RWPE2 (cell line): ENCODE data around the gene MYL10.

Experiments used
- ATAC-seq: fragments of 200-7000 bp; cut with Tn5 transposase; 3 replicates; pipeline ENCODE4 v1.9.1; 2021; ENCODE audit warnings: low read depth
- DNase-seq: peaks from one replicate; pipeline ENCODE4 v3.0.0-alpha.2; 2020; ENCODE audit warnings: low spot score
- H3K27ac ChIP-seq: fragments of 450-650 bp; 2 replicates; pipeline ENCODE4 v1.5.1; 2017; ENCODE audit warnings: mild to moderate bottlenecking; ENCODE audit not compliant: poor library complexity, severe bottlenecking
- H3K27me3 ChIP-seq: fragments of 250-450 bp; sonication (Bioruptor Pico); 2 replicates; pipeline ENCODE4 v1.5.1; 2021; ENCODE audit warnings: mild to moderate bottlenecking, moderate library complexity; ENCODE audit not compliant: insufficient read depth, poor library complexity, severe bottlenecking
- H3K36me3 ChIP-seq: fragments of 250-450 bp; sonication (Bioruptor Pico); 2 replicates; pipeline ENCODE4 v1.5.1; 2020; ENCODE audit warnings: low read depth, mild to moderate bottlenecking, moderate library complexity
- H3K4me1 ChIP-seq: fragments of 250-450 bp; sonication (Bioruptor Pico); 2 replicates; pipeline ENCODE4 v1.5.1; 2021; ENCODE audit warnings: mild to moderate bottlenecking, moderate library complexity; ENCODE audit not compliant: insufficient read depth, poor library complexity, severe bottlenecking
- H3K4me3 ChIP-seq: fragments of 250-450 bp; sonication (Bioruptor Pico); 2 replicates; pipeline ENCODE4 v1.5.1; 2021; ENCODE audit warnings: mild to moderate bottlenecking, moderate library complexity; ENCODE audit not compliant: severe bottlenecking
- H3K9me3 ChIP-seq: fragments of 250-450 bp; sonication (Bioruptor Pico); 2 replicates; pipeline ENCODE4 v1.5.1; 2021; ENCODE audit warnings: mild to moderate bottlenecking, moderate library complexity; ENCODE audit not compliant: severe bottlenecking
- CTCF ChIP-seq: fragments of 450-650 bp; IDR thresholded peaks from one replicate; pipeline ENCODE4 v1.5.1; 2017; ENCODE audit warnings: mild to moderate bottlenecking, moderate library complexity; ENCODE audit not compliant: poor library complexity, severe bottlenecking

Gene MYL10

GRCh38 chr7:101634196-101634717 lies 5.2 kb upstream of the MYL10 start:
- Histone ChIP-seq H3K4me3 (no peak overlapping the region), H3K4me1 (peaks cover 34% of the 10 kb centered on the region), H3K27me3 (no peaks in the 10 kb centered on the region), H3K27ac (no peak overlapping the region), H3K9me3 (no peaks in the 10 kb centered on the region), H3K36me3 (no peaks in the 10 kb centered on the region)
- DNase-seq: no peak
- TF ChIP-seq CTCF: no peak
- no peak for ATAC-seq

- no peak for TF ChIP-seq CTCF
- DNase-seq (no peak), ATAC-seq (no peak)
- Histone ChIP-seq H3K27me3 (no peaks in the 10 kb centered on the region), H3K4me3 (no peak overlapping the region), H3K4me1 (peaks cover 34% of the 10 kb centered on the region), H3K27ac (no peak overlapping the region), H3K9me3 (no peaks in the 10 kb centered on the region), H3K36me3 (no peaks in the 10 kb centered on the region)
Measured at GRCh38 chr7:101633511-101633910, 4.4 kb upstream of the MYL10 start.

- peaks cover 34% of the 10 kb centered on the region for H3K4me1 ChIP-seq
- H3K27me3 ChIP-seq: no peaks in the 10 kb centered on the region
- H3K27ac ChIP-seq: peak overlapping the region; percentile 87
- no peaks in the 10 kb centered on the region for H3K36me3 ChIP-seq
- no peak for DNase-seq
- no peaks in the 10 kb centered on the region for H3K9me3 ChIP-seq
- no peak overlapping the region for H3K4me3 ChIP-seq
- no peak for TF ChIP-seq CTCF
- ATAC-seq: no peak
Measured at GRCh38 chr7:101632641-101633040, 3.5 kb upstream of the MYL10 start.

- TF ChIP-seq CTCF: no peak
- DNase-seq (no peak), ATAC-seq (peak; percentile 70)
- Histone ChIP-seq H3K4me1 (peaks cover 28% of the 10 kb centered on the region), H3K4me3 (no peak overlapping the region), H3K27me3 (no peaks in the 10 kb centered on the region), H3K27ac (peak overlapping the region; percentile 87), H3K9me3 (no peaks in the 10 kb centered on the region), H3K36me3 (no peaks in the 10 kb centered on the region)
Measured at GRCh38 chr7:101631224-101631714, 2.2 kb upstream of the MYL10 start.

GRCh38 chr7:101630591-101630990 lies 1.5 kb upstream of the MYL10 start:
- H3K4me1 ChIP-seq: peaks cover 25% of the 10 kb centered on the region
- ATAC-seq (peak; percentile 90), DNase-seq (peak; percentile 94)
- H3K36me3 ChIP-seq: no peaks in the 10 kb centered on the region
- H3K4me3 ChIP-seq: no peak overlapping the region
- H3K9me3 ChIP-seq: no peaks in the 10 kb centered on the region
- H3K27ac ChIP-seq: peak overlapping the region; percentile 87
- no peaks in the 10 kb centered on the region for H3K27me3 ChIP-seq
- no peak for TF ChIP-seq CTCF
